SU-DHL-6 (cell line): Measurements from ENCODE around the gene SNX4.

Experiments used
- EZH2phosphoT487 ChIP-seq: fragments of 200-600 bp; sonication (generic), shearing (Covaris generic); conservative IDR thresholded peaks from 2 replicates; pipeline ENCODE4 v1.6.1; 2018; ENCODE audit warnings: mild to moderate bottlenecking, antibody characterized with exemption, low read length, moderate library complexity, mixed read lengths
- TF ChIP-seq, protein P1 (sequence below): fragments of 200-600 bp; sonication (generic); IDR thresholded peaks from one replicate; pipeline ENCODE4 v1.5.1; 2017; ENCODE audit warnings: antibody characterized with exemption, mild to moderate bottlenecking, low read length, moderate library complexity; ENCODE audit not compliant: insufficient read depth, poor library complexity, severe bottlenecking

- TF ChIP-seq, protein P1, sequence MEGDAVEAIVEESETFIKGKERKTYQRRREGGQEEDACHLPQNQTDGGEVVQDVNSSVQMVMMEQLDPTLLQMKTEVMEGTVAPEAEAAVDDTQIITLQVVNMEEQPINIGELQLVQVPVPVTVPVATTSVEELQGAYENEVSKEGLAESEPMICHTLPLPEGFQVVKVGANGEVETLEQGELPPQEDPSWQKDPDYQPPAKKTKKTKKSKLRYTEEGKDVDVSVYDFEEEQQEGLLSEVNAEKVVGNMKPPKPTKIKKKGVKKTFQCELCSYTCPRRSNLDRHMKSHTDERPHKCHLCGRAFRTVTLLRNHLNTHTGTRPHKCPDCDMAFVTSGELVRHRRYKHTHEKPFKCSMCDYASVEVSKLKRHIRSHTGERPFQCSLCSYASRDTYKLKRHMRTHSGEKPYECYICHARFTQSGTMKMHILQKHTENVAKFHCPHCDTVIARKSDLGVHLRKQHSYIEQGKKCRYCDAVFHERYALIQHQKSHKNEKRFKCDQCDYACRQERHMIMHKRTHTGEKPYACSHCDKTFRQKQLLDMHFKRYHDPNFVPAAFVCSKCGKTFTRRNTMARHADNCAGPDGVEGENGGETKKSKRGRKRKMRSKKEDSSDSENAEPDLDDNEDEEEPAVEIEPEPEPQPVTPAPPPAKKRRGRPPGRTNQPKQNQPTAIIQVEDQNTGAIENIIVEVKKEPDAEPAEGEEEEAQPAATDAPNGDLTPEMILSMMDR: no peak
- no peak for TF ChIP-seq EZH2phosphoT487
Measured at GRCh38 chr3:125440970-125441369, 79.0 kb downstream of the SNX4 start.
